Heart right ventricle (tissue), 16 donors: ENCODE results near the gene FLAD1. TPM values are rescaled to one million over a fixed set of nuclear protein-coding genes. Genes with fewer than 3 reads are reported as not detected.

ENCODE experiments used
- ATAC-seq, 8 donors: fragments of 200-7000 bp; cut with Tn5 transposase; one replicate each; pipeline ENCODE4 v1.9.1; 2020; ENCODE audit warnings: mild to moderate bottlenecking in 8 of 8, moderate library complexity in 8 of 8, moderate number of reproducible peaks in 1 of 8
- DNase-seq, 2 donors: peaks; one replicate each; pipeline ENCODE4 v3.0.0-alpha.2; 2020
- H3K27ac ChIP-seq, 10 donors: fragments of 200-600 bp; sonication (generic) in 2 of 10; one replicate each; pipeline versions ENCODE4 v1.5.0 to v1.8.0; 2020 to 2022; ENCODE audit warnings: mild to moderate bottlenecking in 3 of 10
- H3K27me3 ChIP-seq, 7 donors: fragments of 200-600 bp; one replicate each; pipeline ENCODE4 v1.8.0; 2021 to 2022; ENCODE audit warnings: mild to moderate bottlenecking in 2 of 7
- H3K36me3 ChIP-seq, 9 donors: fragments of 200-600 bp; sonication (generic) in 1 of 9; one replicate each; pipeline versions ENCODE4 v1.5.0 to v1.8.0; 2020 to 2022; ENCODE audit warnings: mild to moderate bottlenecking in 2 of 9
- H3K4me1 ChIP-seq, 9 donors: fragments of 200-600 bp; sonication (generic) in 1 of 9; one replicate each; pipeline versions ENCODE4 v1.5.0 to v1.8.0; 2020 to 2022; ENCODE audit warnings: mild to moderate bottlenecking in 4 of 9
- H3K4me3 ChIP-seq, 10 donors: fragments of 200-600 bp; sonication (generic) in 2 of 10; one replicate each; pipeline versions ENCODE4 v1.5.0 to v1.8.0; 2020 to 2022; ENCODE audit warnings: mild to moderate bottlenecking in 7 of 10, moderate library complexity in 2 of 10
- H3K9me3 ChIP-seq, 11 donors: fragments of 200-600 bp in 10 of 11; sonication (generic) in 2 of 11; one replicate each; pipeline versions ENCODE4 v1.5.0 to v1.8.0; 2013 to 2022; ENCODE audit warnings: mild to moderate bottlenecking in 2 of 11, control low read depth in 1 of 11, moderate library complexity in 1 of 11
- CTCF ChIP-seq, 9 donors: fragments of 200-600 bp; sonication (generic) in 2 of 9; IDR thresholded peaks; one replicate each; pipeline versions ENCODE4 v1.5.0 to v1.8.0; 2021 to 2022; ENCODE audit warnings: antibody characterized with exemption in 9 of 9, mild to moderate bottlenecking in 5 of 9, moderate library complexity in 1 of 9
- WGBS, 2 donors: extraction: QIAGEN DNeasy Blood & Tissue Kit; methylation state at CpG; one replicate each; pipeline ENCODE4 v1.1.7; 2013; ENCODE audit warnings: inconsistent platforms in 1 of 2; 5-methylcytosine and 5-hydroxymethylcytosine counted together
- intact Hi-C, 10 donors: fragments of 100-400 bp; cut with DNase I; formaldehyde crosslinking; loops; one replicate each; pipeline versions ENCODE4 v1.11.1 to v1.14.2; 2022
- polyA plus RNA-seq, 2 donors: library from polyadenylated mRNA; stranded (reverse); fragments of 200-250 nt; gene quantifications; one replicate each; pipeline ENCODE4 v1.2.3, GENCODE V29; 2013
- total RNA-seq, 10 donors: library from RNA; stranded (reverse); fragmentation: NEBNext Ultra II Directional in 3 of 10; extraction: Animal tissue kit (Norgen Biotek cat#: 25700) in 3 of 10; gene quantifications; one replicate each; pipeline versions ENCODE4 v1.2.1 to v1.2.4, GENCODE V29; 2021 to 2023
- donor health status: Arrhythmogenic right ventricular cardiomyopathy.
- donor health status: ischemic (EF 13 %, LVEDD 7.1; RV severe dilation, severe dysfunction).
- donor health status: healthy with polysubstance abuse.
- donor health status: DM: no; HTN: yes; CAD: no.
- donor health status: DM: no; HTN: no; CAD: no.
- donor health status: ischemic (EF 25% LVEDD 6.9; RV normal size, moderate dysfunction).
- donor health status: ischemic (EF 25% LVEDD 5.7; RV mildly dilated, moderate dysfunction).
- donor health status: healthy.
- donor health status: DM: yes; HTN: yes; CAD: no.
- donor health status: Ischemic cardiomyopathy.
- donor health status: ischemic (EF 35%, LVEDD 5.7; RV mildly dilated, moderate dysfunction).
- donor health status: nonischemic (EF 11% LVEDD 7.7; RV severe dilation, severe dysfunction).
- donor health status: DM: yes; HTN: yes; CAD: no.
- donor health status: PGD.
- donor health status: ischemic (EF 29% LVEDD 5.4; RV normal size, mild dysfunction).
- donor health status: nonischemic (EF 23%, LVEDD 6.1; RV moderate dilation, normal function).

The FLAD1 gene
- total and polyA plus RNA-seq, 12 donors, result 20.1 to 41.6 (median 25.0) TPM

GRCh38 chr1:155001675-155002463, 18.7 kb downstream of the FLAD1 start:
- H3K27me3 ChIP-seq, result no peaks in the 10 kb centered on the region
- peak overlapping the region; percentile 80 to 98 (median 95) for H3K27ac ChIP-seq
- intact Hi-C loops, result loop anchor here in 5 of 10 donors (1.0 to 10.0 kb wide), 5 partner anchors 15 to 63 kb away; partner anchors contain the start of genes CKS1B (in 3 of the 5), ADAM15 (in 1 of the 5), EFNA4 (in 1 of the 5) and PYGO2 (in 1 of the 5)
- peaks cover 28 to 70% (median 50%) of the 10 kb centered on the region in 9 donors for H3K4me1 ChIP-seq
- peak; percentile 80 to 92 (median 86) for ATAC-seq
- peak overlapping the region; percentile 50 to 97 (median 91) for H3K4me3 ChIP-seq
- peak; percentile 100 for DNase-seq
- peak in 7 of 9 donors; percentile 14 to 64 (median 49) for TF ChIP-seq CTCF (IDR thresholded peaks at IDR 0.05)
- WGBS, 2 donors, result 1 to 2% methylated on average over 37 to 38 of the region's 38 CpGs
- H3K36me3 ChIP-seq, result no peaks in the 10 kb centered on the region
- H3K9me3 ChIP-seq, result no peaks in the 10 kb centered on the region

- DNase-seq (peak in 1 of 2 donors; percentile 55), ATAC-seq (peak in 7 of 8 donors; percentile 0 to 16 (median 4))
- H3K27ac ChIP-seq, result peak within 1 kb of the TSS; percentile 92 to 98 (median 96)
- no peak for TF ChIP-seq CTCF (IDR thresholded peaks at IDR 0.05)
- intact Hi-C loops, result loop anchor here in 3 of 10 donors (5.0 to 10.0 kb wide), 3 partner anchors 40 to 62 kb away; partner anchors contain the start of genes ADAM15 (in 1 of the 3), EFNA4 (in 1 of the 3) and PYGO2 (in 1 of the 3)
- H3K27me3 ChIP-seq, result no peaks in the 10 kb centered on the region
- H3K9me3 ChIP-seq, result no peaks in the 10 kb centered on the region
- WGBS, 2 donors, result 0% methylated on average over 22 to 32 of the region's 35 CpGs
- H3K4me1 ChIP-seq, result peaks cover 31 to 71% (median 58%) of the 10 kb centered on the region in 9 donors
- peak within 1 kb of the TSS; percentile 50 to 97 (median 91) for H3K4me3 ChIP-seq
- no peaks in the 10 kb centered on the region for H3K36me3 ChIP-seq
Observed at GRCh38 chr1:155002464-155003226, 19.5 kb downstream of the FLAD1 start, which contains the start of gene ZBTB7B. ZBTB7B (plus strand) TSS chr1:155002802; CDS start chr1:155014661, 11,859 bp downstream.

- intact Hi-C loops, result loop anchor here in 3 of 10 donors (5.0 to 10.0 kb wide), 3 partner anchors 41 to 62 kb away; partner anchors contain the start of genes ADAM15 (in 1 of the 3), EFNA4 (in 1 of the 3) and PYGO2 (in 1 of the 3)
- no peak for DNase-seq
- 1% methylated on average over 37 of the region's 37 CpGs for WGBS, 2 donors
- Histone ChIP-seq H3K9me3 (no peaks in the 10 kb centered on the region), H3K27me3 (no peaks in the 10 kb centered on the region), H3K4me3 (peak overlapping the region; percentile 50 to 97 (median 91)), H3K4me1 (peaks cover 35 to 72% (median 64%) of the 10 kb centered on the region in 9 donors), H3K27ac (peak overlapping the region; percentile 90 to 98 (median 96)), H3K36me3 (no peaks in the 10 kb centered on the region)
- TF ChIP-seq CTCF (IDR thresholded peaks at IDR 0.05), result no peak
- ATAC-seq, result no peak
Observed at GRCh38 chr1:155003227-155003765, 20.2 kb downstream of the FLAD1 start.
